AG04450 (cell line): Measurements from ENCODE around the gene RANBP17. TPM values are rescaled to one million over a fixed set of nuclear protein-coding genes. Genes with fewer than 3 reads are reported as not detected.
A peak's percentile ranks its signal among the peaks of the same experiment; 100 is the strongest.

Experiments used
- CTCF ChIA-PET: fragments of 300-600, 350-600 bp; formaldehyde crosslinking; extraction: SDS; loops from one replicate; lab custom pipeline; 2022; ENCODE audit warnings: antibody characterized with exemption, inconsistent platforms; lab: Charles Lee
- POLR2A ChIA-PET: fragments of 350-600 bp; formaldehyde crosslinking; extraction: SDS; loops from one replicate; lab custom pipeline; 2021; ENCODE audit warnings: antibody characterized with exemption, inconsistent platforms; lab: Yijun Ruan, JAX
- DNase-seq: peaks from one replicate; pipeline ENCODE4 v3.0.0-alpha.2; 2011; ENCODE audit warnings: low read depth, low spot score
- H3K27ac ChIP-seq: one replicate; pipeline ENCODE4 v1.5.1; 2012; ENCODE audit warnings: low read depth, low read length, control low read depth
- H3K27me3 ChIP-seq: one replicate; pipeline ENCODE4 v1.6.0; 2012; ENCODE audit warnings: low read length; ENCODE audit not compliant: control insufficient read depth, insufficient read depth
- H3K4me3 ChIP-seq: 2 replicates; pipeline ENCODE4 v1.5.1; 2011; ENCODE audit warnings: mild to moderate bottlenecking, low read depth, low read length, control low read depth
- H3K9me3 ChIP-seq: 2 replicates; pipeline ENCODE4 v1.5.1; 2012; ENCODE audit warnings: low read length; ENCODE audit not compliant: control insufficient read depth, insufficient read depth
- CTCF ChIP-seq: IDR thresholded peaks from 2 replicates; pipeline ENCODE4 v1.5.1; 2011; ENCODE audit warnings: low read depth, low read length, control low read depth, inconsistent platforms
- polyA plus RNA-seq: library from polyadenylated mRNA; depleted of rRNA; stranded (reverse); fragments of >200 nt; gene quantifications from 2 replicates; pipeline ENCODE4 v1.2.3, GENCODE V29; 2011

Gene RANBP17
- polyA plus RNA-seq, 1 experiment = 11.6 TPM

DNA sequence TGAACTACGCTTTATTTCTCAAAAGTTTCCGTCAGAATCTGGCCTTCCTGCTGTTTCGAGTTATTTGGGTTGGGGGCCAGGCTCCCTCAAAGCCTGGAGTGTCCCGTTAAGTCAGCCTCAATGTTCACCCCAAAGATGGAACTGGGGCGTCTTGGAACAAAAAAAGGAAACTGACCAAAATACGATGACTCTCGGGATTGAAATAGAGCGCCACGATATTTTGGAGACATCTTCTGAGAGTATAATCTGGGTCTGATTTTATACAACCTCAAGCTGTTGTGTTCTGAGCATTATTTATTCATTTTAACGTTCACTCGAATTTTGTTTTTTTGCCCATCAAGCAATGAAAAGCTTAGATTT is 475.4 kb downstream of the RANBP17 start:
- no peaks in the 10 kb centered on the region for H3K9me3 ChIP-seq
- DNase-seq = no peak
- ChIA-PET CTCF (interaction anchor here (0.6 to 15.3 kb wide), 14 partner anchors 9 to 592 kb away, joined by 3 to 387 read pairs (median 4); no protein-coding TSS in a partner anchor), POLR2A (no interaction called here)
- peaks cover 22% of the 10 kb centered on the region for H3K27me3 ChIP-seq
- peak overlapping the region; percentile 60 for H3K4me3 ChIP-seq
- TF ChIP-seq CTCF = no peak
- H3K27ac ChIP-seq = no peak overlapping the region

GRCh38 chr5:171340042-171340441 is 478.2 kb downstream of the RANBP17 start:
- Histone ChIP-seq H3K27ac (no peak overlapping the region), H3K9me3 (no peaks in the 10 kb centered on the region), H3K4me3 (no peak overlapping the region), H3K27me3 (peaks cover 17% of the 10 kb centered on the region)
- ChIA-PET POLR2A (no interaction called here), CTCF (interaction anchor here (1.0 to 15.3 kb wide), 4 partner anchors 9 to 595 kb away, joined by 3 to 387 read pairs (median 8); no protein-coding TSS in a partner anchor)
- no peak for TF ChIP-seq CTCF
- DNase-seq = no peak

DNA sequence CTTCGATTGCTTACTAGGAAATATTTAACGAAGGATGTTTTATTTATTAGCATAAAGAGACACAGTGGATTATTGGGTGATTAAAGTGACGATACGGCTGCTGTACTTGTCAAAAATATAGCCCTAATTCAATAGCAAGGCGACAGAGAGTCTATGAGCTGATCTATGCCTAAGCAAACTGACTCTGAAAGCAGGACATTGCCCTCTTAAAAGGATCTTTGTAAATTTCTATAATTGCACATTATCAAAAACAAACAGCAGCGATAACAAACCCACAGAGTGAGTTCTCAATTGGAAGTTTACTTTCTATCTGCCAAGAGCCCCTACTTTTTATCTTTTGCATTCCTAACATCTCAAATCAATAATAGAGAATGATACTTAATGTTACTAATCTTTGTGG is 478.7 kb downstream of the RANBP17 start:
- H3K4me3 ChIP-seq = no peak overlapping the region
- CTCF ChIA-PET = interaction anchor here (1.0 to 15.3 kb wide), 6 partner anchors 9 to 531 kb away, joined by 3 to 387 read pairs (median 4); no protein-coding TSS in a partner anchor
- no peak overlapping the region for H3K27ac ChIP-seq
- H3K27me3 ChIP-seq = peaks cover 15% of the 10 kb centered on the region
- H3K9me3 ChIP-seq = no peaks in the 10 kb centered on the region
- no peak for TF ChIP-seq CTCF
- no peak for DNase-seq
- POLR2A ChIA-PET = no interaction called here

DNA sequence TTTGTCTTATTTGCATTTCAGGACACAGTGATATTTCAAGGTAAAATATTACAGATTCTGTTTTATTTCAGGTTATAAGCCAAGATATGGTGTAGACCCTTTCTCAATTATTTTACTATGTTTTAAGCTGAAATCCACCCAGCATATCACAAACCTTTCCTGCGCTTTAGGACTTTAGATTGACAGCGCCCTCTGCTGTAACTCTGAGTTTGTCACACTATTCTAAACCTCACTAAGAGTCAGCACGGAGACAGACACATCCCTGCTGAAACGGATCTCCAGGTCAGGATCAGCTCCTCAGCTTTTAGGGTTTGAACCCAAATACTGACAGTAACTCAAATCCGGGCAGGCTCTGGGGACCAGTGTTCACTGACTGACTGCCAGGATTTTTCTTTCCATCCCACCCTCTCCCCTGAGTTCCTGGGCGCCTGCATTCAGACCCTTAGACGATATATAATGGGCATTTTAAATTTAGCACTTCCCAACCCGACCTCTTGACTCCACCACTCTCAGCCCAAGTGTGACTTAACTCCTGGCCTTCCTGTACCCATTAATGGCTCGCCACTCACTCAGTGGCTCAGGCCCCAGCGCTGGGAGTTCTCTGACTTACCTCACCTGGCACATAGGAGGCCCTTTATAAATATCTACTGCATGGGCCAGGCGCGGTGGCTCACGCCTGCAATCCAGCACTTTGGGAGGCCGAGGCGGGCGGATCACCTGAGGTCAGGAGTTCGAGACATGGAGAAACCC is 480.7 kb downstream of the RANBP17 start:
- POLR2A ChIA-PET = no interaction called here
- TF ChIP-seq CTCF = peak; percentile 76
- H3K9me3 ChIP-seq = no peaks in the 10 kb centered on the region
- H3K27me3 ChIP-seq = peaks cover 7% of the 10 kb centered on the region
- DNase-seq = peak; percentile 32
- no peak overlapping the region for H3K27ac ChIP-seq
- no peak overlapping the region for H3K4me3 ChIP-seq
- CTCF ChIA-PET = interaction anchor here (0.5 to 15.3 kb wide), 38 partner anchors 10 to 602 kb away, joined by 3 to 387 read pairs (median 4); no protein-coding TSS in a partner anchor
